Activated T-helper 2 cell treated with anti-CD3 and anti-CD28 coated beads, Interferon-gamma antibody, Interleukin-2, Interleukin-4, amounts not matched to agents 10 μg/mL and 5 μg/mL and 100 μg/mL, durations not matched to agents 14 hours and 24 hours and 36 hours (primary cell): ENCODE measurements around the gene TNFRSF12A. TPM values are rescaled to one million over a fixed set of nuclear protein-coding genes. Genes with fewer than 3 reads are reported as not detected.

Experiments
- DNase-seq: peaks from one replicate; pipeline ENCODE4 v3.0.0; 2021; ENCODE audit warnings: low spot score
- H3K27ac Mint-ChIP-seq: one replicate; pipeline ENCODE4 v1.8.0; 2021; ENCODE audit warnings: mixed read lengths
- H3K27me3 Mint-ChIP-seq: one replicate; pipeline ENCODE4 v1.8.0; 2021; ENCODE audit warnings: low read depth, mixed read lengths
- H3K36me3 Mint-ChIP-seq: one replicate; pipeline ENCODE4 v1.8.0; 2021; ENCODE audit warnings: low read depth, mixed read lengths
- H3K4me1 Mint-ChIP-seq: one replicate; pipeline ENCODE4 v1.8.0; 2021; ENCODE audit warnings: low read depth, mixed read lengths
- H3K4me3 Mint-ChIP-seq: one replicate; pipeline ENCODE4 v1.8.0; 2021; ENCODE audit warnings: low read depth, mild to moderate bottlenecking, moderate library complexity, mixed read lengths
- H3K9me3 Mint-ChIP-seq: one replicate; pipeline ENCODE4 v1.8.0; 2021; ENCODE audit warnings: mixed read lengths
- intact Hi-C: fragments of 100-400 bp; cut with micrococcal nuclease; formaldehyde crosslinking; loops from one replicate; pipeline ENCODE4 v1.15.1; 2023
- total RNA-seq: library from RNA; stranded (reverse); gene quantifications from 2 replicates; pipeline ENCODE4 v1.2.3, GENCODE V29; 2022

Gene TNFRSF12A
- total RNA-seq, 1 donor from 2014 or later: 9.6 TPM

GRCh38 chr16:3026609-3027488 lies 6.7 kb downstream of the TNFRSF12A start:
- no peak overlapping the region for H3K27ac Mint-ChIP-seq
- peaks cover 28% of the 10 kb centered on the region for H3K36me3 Mint-ChIP-seq
- no peaks in the 10 kb centered on the region for H3K9me3 Mint-ChIP-seq
- intact Hi-C loops: loop anchor here (10.0 kb wide), 1 partner anchor 98 kb away; no protein-coding TSS in a partner anchor
- peaks cover 38% of the 10 kb centered on the region for H3K4me1 Mint-ChIP-seq
- no peak overlapping the region for H3K4me3 Mint-ChIP-seq
- H3K27me3 Mint-ChIP-seq: peaks cover 7% of the 10 kb centered on the region
- no peak for DNase-seq

- Mint-ChIP-seq H3K4me1 (peaks cover 32% of the 10 kb centered on the region), H3K27me3 (peaks cover 10% of the 10 kb centered on the region), H3K4me3 (no peak overlapping the region), H3K36me3 (peaks cover 28% of the 10 kb centered on the region), H3K27ac (no peak overlapping the region), H3K9me3 (no peaks in the 10 kb centered on the region)
- intact Hi-C loops: loop anchor here (10.0 kb wide), 1 partner anchor 97 kb away; no protein-coding TSS in a partner anchor
- DNase-seq: no peak
Measured at GRCh38 chr16:3027489-3027795, 7.3 kb downstream of the TNFRSF12A start.

DNA sequence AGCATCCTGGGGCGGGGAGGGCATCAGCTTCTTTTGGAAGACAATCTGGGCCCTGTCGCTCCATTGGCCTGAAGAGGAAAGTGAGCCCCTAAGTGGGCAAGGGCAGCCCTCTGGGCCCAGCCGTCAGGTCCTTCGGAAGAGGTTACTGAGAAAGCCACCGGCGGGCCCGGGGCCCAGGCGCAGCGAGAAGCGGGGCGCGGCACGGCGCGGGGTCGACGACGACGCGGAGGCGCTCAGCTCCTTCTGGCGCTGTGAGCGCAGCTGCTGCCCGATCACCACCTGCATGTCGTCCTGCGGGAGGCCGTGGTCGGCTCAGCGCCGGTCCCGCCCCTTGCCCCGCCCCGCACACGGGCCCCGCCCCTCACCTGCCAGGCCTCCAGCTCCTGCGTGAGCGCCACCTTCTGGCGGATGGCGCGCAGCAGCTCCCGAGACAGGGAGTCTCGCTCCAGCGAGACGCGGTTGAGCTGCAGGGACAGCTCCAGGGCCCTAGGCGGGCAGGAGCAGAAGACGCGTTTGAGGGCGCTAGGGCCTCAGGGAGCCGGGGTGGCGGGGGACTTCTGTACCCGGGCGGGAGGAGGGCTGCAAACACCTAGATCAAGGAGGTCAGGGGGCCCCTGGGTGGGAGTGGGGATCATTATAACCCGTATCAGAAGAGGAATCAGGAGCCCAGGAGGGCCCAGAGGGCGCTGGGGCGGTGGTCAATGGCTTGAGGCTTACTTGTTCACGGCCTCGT lies 8.0 kb downstream of the TNFRSF12A start:
- Mint-ChIP-seq H3K9me3 (no peaks in the 10 kb centered on the region), H3K4me1 (peaks cover 28% of the 10 kb centered on the region), H3K4me3 (peak overlapping the region; percentile 66), H3K36me3 (peaks cover 28% of the 10 kb centered on the region), H3K27ac (no peak overlapping the region), H3K27me3 (peaks cover 16% of the 10 kb centered on the region)
- intact Hi-C loops: loop anchor here (10.0 kb wide), 1 partner anchor 97 kb away; no protein-coding TSS in a partner anchor
- peak; percentile 79 for DNase-seq

GRCh38 chr16:3028716-3029319 lies 8.7 kb downstream of the TNFRSF12A start:
- Mint-ChIP-seq H3K4me3 (peak overlapping the region; percentile 66), H3K27ac (no peak overlapping the region), H3K36me3 (peaks cover 28% of the 10 kb centered on the region), H3K4me1 (peaks cover 25% of the 10 kb centered on the region), H3K9me3 (no peaks in the 10 kb centered on the region), H3K27me3 (peaks cover 23% of the 10 kb centered on the region)
- intact Hi-C loops: loop anchor here (10.0 kb wide), 1 partner anchor 96 kb away; no protein-coding TSS in a partner anchor
- DNase-seq: no peak

DNA sequence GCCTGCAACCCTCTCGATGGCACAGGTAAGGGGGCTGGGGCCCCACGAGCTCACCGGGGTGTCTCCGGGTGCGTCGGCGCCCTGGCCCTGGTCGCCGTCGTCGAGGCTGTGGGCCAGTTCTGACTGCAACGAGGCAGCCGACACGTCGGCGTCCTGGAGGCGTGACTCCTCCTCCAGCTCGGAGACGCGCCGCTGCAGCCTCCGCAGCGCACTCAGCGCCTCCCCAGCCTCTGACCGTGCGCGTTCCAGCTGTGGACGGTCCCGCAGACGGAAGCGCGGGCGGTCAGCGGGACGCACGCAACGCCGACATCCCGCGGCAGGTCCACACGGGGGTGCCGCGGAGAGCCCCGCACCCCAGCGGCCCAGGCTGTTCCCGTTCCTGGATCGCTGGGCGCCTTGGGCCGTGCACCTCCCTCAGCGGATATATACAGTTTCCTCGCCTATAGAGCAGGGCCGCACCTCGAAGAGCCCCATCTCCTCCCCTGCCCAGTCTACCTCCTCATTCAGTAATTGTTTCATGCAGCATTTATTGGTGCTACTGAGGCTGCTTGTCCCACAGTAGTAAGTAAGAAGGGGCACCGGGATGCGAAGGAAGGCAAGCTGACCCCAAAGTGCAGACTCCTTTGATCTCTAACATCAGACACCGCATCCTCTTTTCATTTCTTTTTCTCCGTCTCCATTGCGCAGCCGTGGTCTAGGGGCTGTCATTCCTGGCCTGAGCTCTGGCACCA lies 9.5 kb downstream of the TNFRSF12A start:
- Mint-ChIP-seq H3K27ac (peak overlapping the region; percentile 49), H3K9me3 (no peaks in the 10 kb centered on the region), H3K27me3 (peaks cover 27% of the 10 kb centered on the region), H3K4me3 (peak overlapping the region; percentile 66), H3K36me3 (peaks cover 25% of the 10 kb centered on the region), H3K4me1 (peaks cover 23% of the 10 kb centered on the region)
- DNase-seq: peak; percentile 52
- intact Hi-C loops: loop anchor here (2.0 to 10.0 kb wide), 3 partner anchors 15 to 138 kb away; no protein-coding TSS in a partner anchor

DNA sequence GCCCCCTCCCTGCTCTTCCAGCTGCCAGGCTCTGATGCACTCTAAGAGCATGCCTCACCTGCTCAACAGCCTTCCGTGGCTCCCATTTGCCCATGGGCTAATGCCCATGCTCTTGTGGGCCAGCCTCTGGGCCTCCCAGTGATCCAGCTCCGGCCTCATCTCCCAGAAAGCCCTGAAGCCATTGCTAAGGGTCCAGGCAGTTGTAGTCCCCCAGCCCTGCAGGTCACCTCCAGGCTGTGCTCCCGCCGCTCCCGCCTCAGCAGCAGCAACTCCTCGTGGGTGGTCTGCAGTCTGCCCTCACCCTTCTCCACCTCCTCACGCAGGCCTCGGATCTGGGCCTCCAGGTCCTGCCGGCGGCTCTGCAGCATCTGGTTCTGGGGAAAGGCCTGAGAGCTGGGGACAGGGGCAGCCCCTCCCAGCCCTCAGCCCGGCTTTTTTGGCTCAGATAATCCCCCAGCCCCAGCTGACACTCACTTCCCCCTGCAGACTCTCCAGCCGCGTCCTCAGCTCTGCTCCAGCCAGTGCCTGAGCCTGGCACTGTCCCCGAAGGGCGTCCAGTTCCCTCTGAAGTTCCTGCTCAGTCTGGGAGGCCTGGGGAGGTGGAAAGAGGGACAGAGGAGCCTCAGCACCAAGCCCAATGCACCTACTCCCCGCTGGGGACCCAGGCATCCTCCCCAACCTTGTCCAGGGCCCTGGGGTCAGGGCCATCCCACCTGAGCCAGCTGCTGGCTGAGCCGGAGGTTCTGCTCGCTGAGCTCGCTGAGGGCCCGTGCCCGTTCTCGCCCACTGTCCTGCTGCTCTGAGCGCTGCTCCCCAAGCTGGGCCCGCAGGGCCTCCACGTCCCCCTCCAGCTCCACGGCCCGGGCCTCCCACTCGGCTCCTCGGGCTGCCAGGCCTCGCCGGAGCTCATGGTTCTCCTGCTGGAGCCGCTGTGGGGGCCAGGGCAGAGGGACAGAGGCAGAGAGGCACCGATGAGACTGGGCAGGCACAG lies 10.3 kb downstream of the TNFRSF12A start:
- H3K9me3 Mint-ChIP-seq: no peaks in the 10 kb centered on the region
- peaks cover 21% of the 10 kb centered on the region for H3K4me1 Mint-ChIP-seq
- no peak overlapping the region for H3K27ac Mint-ChIP-seq
- H3K36me3 Mint-ChIP-seq: peaks cover 22% of the 10 kb centered on the region
- DNase-seq: no peak
- peaks cover 35% of the 10 kb centered on the region for H3K27me3 Mint-ChIP-seq
- peak overlapping the region; percentile 40 for H3K4me3 Mint-ChIP-seq
- intact Hi-C loops: loop anchor here (2.0 to 5.0 kb wide), 2 partner anchors 14 to 137 kb away; no protein-coding TSS in a partner anchor

DNA sequence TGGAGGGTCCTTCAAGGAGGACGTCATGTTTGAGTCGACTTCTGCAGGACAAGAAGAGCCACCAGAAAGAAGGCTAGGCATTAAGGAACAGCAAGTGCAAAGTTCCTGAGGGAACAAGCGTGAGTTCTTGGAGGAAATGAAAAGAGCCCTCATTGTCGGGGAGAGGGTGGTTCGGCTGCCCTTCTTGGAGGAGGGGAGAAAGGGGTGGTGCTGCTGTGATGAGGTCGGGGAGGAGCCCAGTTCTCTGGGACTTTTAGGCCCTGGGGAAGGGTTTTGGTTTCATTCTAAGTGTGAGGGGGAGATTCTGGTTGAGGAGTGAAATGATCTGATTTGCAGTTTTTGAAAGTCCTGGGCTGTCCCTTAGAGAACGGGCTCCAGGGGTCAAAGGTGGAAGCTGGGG lies 12.5 kb downstream of the TNFRSF12A start:
- H3K27ac Mint-ChIP-seq: no peak overlapping the region
- H3K27me3 Mint-ChIP-seq: peaks cover 48% of the 10 kb centered on the region
- H3K4me1 Mint-ChIP-seq: peaks cover 21% of the 10 kb centered on the region
- H3K36me3 Mint-ChIP-seq: peaks cover 2% of the 10 kb centered on the region
- H3K4me3 Mint-ChIP-seq: no peak overlapping the region
- H3K9me3 Mint-ChIP-seq: no peaks in the 10 kb centered on the region
- intact Hi-C loops: loop anchor here (5.0 kb wide), 1 partner anchor 135 kb away; no protein-coding TSS in a partner anchor
- DNase-seq: no peak

GRCh38 chr16:3035289-3035971 lies 15.3 kb downstream of the TNFRSF12A start:
- intact Hi-C loops: no loop called here
- peaks cover 5% of the 10 kb centered on the region for H3K4me1 Mint-ChIP-seq
- H3K9me3 Mint-ChIP-seq: no peaks in the 10 kb centered on the region
- peaks cover 65% of the 10 kb centered on the region for H3K27me3 Mint-ChIP-seq
- H3K27ac Mint-ChIP-seq: no peak overlapping the region
- H3K36me3 Mint-ChIP-seq: no peaks in the 10 kb centered on the region
- H3K4me3 Mint-ChIP-seq: no peak overlapping the region
- DNase-seq: no peak

DNA sequence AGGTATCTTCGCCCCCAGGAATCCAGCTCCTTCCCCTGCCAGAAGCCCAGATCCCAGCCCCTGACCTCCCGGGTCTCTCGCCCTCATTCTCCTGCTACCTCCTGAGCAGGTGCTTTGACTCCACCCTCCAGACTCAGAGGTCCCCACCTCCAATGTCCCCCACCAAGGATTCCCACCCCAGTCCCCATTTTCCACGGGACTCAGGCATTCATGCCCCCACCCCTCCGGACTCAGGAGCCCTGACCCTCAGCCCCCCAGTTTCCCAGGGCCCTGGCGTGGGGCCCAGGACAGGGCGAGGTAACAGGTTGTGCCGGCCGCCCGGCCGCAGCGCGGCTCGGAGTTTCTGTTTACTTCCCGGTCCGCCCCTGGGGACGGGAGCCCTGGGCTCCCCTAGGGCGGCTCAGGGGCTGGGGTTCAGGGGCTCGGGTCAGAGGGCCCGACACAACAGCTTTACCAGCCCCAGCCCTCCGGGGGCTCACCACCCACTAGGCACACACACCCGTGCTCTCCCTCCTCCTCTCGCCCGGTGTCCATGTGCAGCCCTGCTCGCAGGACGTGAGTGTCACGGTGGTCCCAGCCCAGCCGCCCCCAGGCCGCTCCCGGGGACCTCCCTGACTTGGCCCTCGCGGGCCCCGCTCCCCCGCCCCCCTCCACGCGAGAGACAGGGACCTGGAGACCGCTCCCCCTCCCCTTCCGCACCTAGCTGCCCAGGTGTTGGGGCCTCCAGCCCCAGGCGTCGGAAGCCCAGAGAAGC lies 16.0 kb downstream of the TNFRSF12A start:
- peaks cover 5% of the 10 kb centered on the region for H3K4me1 Mint-ChIP-seq
- H3K9me3 Mint-ChIP-seq: no peaks in the 10 kb centered on the region
- no peak for DNase-seq
- H3K4me3 Mint-ChIP-seq: no peak overlapping the region
- intact Hi-C loops: no loop called here
- H3K27ac Mint-ChIP-seq: no peak overlapping the region
- no peaks in the 10 kb centered on the region for H3K36me3 Mint-ChIP-seq
- H3K27me3 Mint-ChIP-seq: peaks cover 68% of the 10 kb centered on the region

DNA sequence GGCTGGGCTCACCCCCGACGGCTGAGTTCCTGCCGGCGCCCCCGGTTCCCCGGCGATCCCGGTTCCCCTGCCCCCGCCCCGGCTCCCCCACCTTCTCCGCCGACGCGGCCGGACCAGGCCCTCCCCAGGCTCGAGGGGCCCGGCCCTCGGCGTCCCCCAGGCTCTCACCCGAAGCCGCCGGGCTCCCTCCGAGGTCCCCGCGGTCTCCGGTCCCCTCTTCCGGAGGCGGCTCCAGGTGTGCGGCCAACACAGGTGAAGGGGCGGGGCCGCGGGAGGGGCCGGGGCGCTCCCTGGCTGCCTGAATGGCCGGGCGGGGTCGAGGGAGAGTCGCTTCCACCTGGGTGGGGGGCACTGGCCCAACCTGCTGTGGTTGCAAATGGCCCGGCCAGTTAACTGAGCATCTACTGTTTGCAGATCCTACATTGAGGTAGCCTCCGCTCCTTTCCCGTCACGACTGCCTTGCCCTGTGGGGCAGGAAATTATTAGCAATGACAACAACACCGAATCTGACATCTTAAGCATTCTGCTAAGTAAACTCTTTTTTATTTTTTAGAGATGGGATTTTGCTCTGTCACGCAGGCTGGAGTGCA lies 16.7 kb downstream of the TNFRSF12A start, which contains the start of gene BICDL2:
Gene BICDL2, minus strand, starts transcription at position 219 of the 590 bp plus-strand sequence. CDS start 1,448 bp downstream, outside the sequence.
- peaks cover 5% of the 10 kb centered on the region for H3K4me1 Mint-ChIP-seq
- peaks cover 68% of the 10 kb centered on the region for H3K27me3 Mint-ChIP-seq
- H3K9me3 Mint-ChIP-seq: no peaks in the 10 kb centered on the region
- H3K36me3 Mint-ChIP-seq: no peaks in the 10 kb centered on the region
- H3K27ac Mint-ChIP-seq: no peak within 1 kb of the TSS
- intact Hi-C loops: no loop called here
- DNase-seq: no peak
- H3K4me3 Mint-ChIP-seq: no peak within 1 kb of the TSS
